GM04503 (cell line): Measurements from ENCODE around the gene ATP11A.

Experiments
- DNase-seq: peaks from one replicate; pipeline ENCODE4 v3.0.0-alpha.2; 2012; ENCODE audit warnings: low read depth

ATP11A gene

GRCh38 chr13:112894673-112895481, 205.0 kb downstream of the ATP11A start:
- no peak for DNase-seq

GRCh38 chr13:112895521-112896465, 206.0 kb downstream of the ATP11A start:
- no peak for DNase-seq

- no peak for DNase-seq
Observed at GRCh38 chr13:112896736-112897602, 207.1 kb downstream of the ATP11A start.

GRCh38 chr13:112897603-112897955, 207.7 kb downstream of the ATP11A start:
- DNase-seq = no peak

- DNase-seq = no peak
Observed at GRCh38 chr13:112897956-112898620, 208.2 kb downstream of the ATP11A start.

GRCh38 chr13:112898621-112899280, 208.9 kb downstream of the ATP11A start:
- no peak for DNase-seq

GRCh38 chr13:112899281-112900225, 209.7 kb downstream of the ATP11A start:
- no peak for DNase-seq

- DNase-seq = no peak
Observed at GRCh38 chr13:112900226-112900600, 210.4 kb downstream of the ATP11A start.

GRCh38 chr13:112900691-112901091, 210.9 kb downstream of the ATP11A start:
- no peak for DNase-seq

- no peak for DNase-seq
Observed at GRCh38 chr13:112902101-112902651, 212.3 kb downstream of the ATP11A start.

- no peak for DNase-seq
Observed at GRCh38 chr13:112902669-112903068, 212.8 kb downstream of the ATP11A start.

GRCh38 chr13:112903071-112903577, 213.3 kb downstream of the ATP11A start:
- no peak for DNase-seq

- DNase-seq = no peak
Observed at GRCh38 chr13:112903606-112904195, 213.9 kb downstream of the ATP11A start.

- no peak for DNase-seq
Observed at GRCh38 chr13:112904436-112904960, 214.7 kb downstream of the ATP11A start.

- DNase-seq = no peak
Observed at GRCh38 chr13:112905086-112905485, 215.2 kb downstream of the ATP11A start.

GRCh38 chr13:112905619-112905989, 215.8 kb downstream of the ATP11A start:
- no peak for DNase-seq

GRCh38 chr13:112905990-112906641, 216.3 kb downstream of the ATP11A start:
- DNase-seq = no peak

- DNase-seq = no peak
Observed at GRCh38 chr13:112907286-112907685, 217.4 kb downstream of the ATP11A start.
